ENCODE data around the gene LHX3.

The LHX3 gene

DNA sequence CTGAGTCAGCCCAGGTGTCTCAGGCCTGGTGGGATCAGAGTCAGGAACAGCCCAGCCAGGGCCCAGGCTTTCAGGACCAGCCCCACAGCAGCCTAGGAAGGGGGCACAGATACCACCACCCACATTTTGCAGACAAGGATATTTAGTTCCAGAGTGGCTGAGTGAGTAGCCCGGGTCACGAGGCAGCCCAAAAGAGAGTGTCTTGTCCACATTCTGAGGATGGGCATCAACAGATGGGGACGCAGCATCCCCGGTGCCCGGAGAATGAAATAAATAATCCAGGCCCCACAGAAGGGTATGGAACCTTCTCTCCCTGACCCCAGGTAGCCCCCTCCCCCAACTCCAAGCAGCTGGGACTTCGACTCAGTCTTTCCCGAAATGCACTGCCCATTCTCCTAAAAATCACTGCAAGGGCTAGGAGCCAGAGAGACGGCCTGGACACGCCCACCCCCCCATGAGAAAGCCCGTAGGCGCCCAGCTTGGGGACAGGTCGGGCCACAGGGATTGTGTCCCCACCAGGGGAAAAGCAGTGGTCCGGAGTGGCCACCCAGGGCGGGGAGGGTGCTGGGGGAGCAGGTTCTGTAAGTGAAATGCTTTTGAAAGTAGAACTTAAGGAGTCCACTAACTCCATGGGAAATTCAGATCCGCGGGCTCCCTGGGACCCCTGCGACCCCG is 6.9 kb downstream of the LHX3 start:
- no peak overlapping the region for H2AFZ ChIP-seq (ENCODE audit: low read length)
- no peaks in the 10 kb centered on the region for H3K79me2 ChIP-seq (ENCODE audit: low read length)
- no peak for DNase-seq
- no peak overlapping the region for H3K27ac ChIP-seq (ENCODE audit: low read length)
- TF ChIP-seq EZH2 (optimal IDR thresholded peaks at IDR 0.05; ENCODE audit: low read depth, low read length): no peak
- no peak for TF ChIP-seq EZH2phosphoT487 (IDR thresholded peaks at IDR 0.05; ENCODE audit: low read length)
- TF ChIP-seq, protein P1, sequence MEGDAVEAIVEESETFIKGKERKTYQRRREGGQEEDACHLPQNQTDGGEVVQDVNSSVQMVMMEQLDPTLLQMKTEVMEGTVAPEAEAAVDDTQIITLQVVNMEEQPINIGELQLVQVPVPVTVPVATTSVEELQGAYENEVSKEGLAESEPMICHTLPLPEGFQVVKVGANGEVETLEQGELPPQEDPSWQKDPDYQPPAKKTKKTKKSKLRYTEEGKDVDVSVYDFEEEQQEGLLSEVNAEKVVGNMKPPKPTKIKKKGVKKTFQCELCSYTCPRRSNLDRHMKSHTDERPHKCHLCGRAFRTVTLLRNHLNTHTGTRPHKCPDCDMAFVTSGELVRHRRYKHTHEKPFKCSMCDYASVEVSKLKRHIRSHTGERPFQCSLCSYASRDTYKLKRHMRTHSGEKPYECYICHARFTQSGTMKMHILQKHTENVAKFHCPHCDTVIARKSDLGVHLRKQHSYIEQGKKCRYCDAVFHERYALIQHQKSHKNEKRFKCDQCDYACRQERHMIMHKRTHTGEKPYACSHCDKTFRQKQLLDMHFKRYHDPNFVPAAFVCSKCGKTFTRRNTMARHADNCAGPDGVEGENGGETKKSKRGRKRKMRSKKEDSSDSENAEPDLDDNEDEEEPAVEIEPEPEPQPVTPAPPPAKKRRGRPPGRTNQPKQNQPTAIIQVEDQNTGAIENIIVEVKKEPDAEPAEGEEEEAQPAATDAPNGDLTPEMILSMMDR (IDR thresholded peaks at IDR 0.05; ENCODE audit: low read length): no peak
- H3K4me2 ChIP-seq (ENCODE audit: low read depth, low read length): no peak overlapping the region
- no peaks in the 10 kb centered on the region for H4K20me1 ChIP-seq (ENCODE audit: insufficient read depth, low read length)
- H3F3A ChIP-seq (ENCODE audit: insufficient read depth, low read length): no peaks in the 10 kb centered on the region
- H3K9me3 ChIP-seq (replicated peaks; ENCODE audit: insufficient read depth, low read length): no peaks in the 10 kb centered on the region
- peaks cover 84% of the 10 kb centered on the region for H3K27me3 ChIP-seq (replicated peaks; ENCODE audit: insufficient read depth, low read length)
- H3K4me3 ChIP-seq (ENCODE audit: low read length): no peak overlapping the region
- H3K36me3 ChIP-seq (replicated peaks; ENCODE audit: insufficient read depth, low read length): no peaks in the 10 kb centered on the region
- H3K4me1 ChIP-seq (ENCODE audit: low read length): no peaks in the 10 kb centered on the region
- H3K9me2 ChIP-seq (replicated peaks; ENCODE audit: insufficient read depth, low read length): no peaks in the 10 kb centered on the region
- no peak overlapping the region for H3K9ac ChIP-seq (ENCODE audit: low read length)

DNA sequence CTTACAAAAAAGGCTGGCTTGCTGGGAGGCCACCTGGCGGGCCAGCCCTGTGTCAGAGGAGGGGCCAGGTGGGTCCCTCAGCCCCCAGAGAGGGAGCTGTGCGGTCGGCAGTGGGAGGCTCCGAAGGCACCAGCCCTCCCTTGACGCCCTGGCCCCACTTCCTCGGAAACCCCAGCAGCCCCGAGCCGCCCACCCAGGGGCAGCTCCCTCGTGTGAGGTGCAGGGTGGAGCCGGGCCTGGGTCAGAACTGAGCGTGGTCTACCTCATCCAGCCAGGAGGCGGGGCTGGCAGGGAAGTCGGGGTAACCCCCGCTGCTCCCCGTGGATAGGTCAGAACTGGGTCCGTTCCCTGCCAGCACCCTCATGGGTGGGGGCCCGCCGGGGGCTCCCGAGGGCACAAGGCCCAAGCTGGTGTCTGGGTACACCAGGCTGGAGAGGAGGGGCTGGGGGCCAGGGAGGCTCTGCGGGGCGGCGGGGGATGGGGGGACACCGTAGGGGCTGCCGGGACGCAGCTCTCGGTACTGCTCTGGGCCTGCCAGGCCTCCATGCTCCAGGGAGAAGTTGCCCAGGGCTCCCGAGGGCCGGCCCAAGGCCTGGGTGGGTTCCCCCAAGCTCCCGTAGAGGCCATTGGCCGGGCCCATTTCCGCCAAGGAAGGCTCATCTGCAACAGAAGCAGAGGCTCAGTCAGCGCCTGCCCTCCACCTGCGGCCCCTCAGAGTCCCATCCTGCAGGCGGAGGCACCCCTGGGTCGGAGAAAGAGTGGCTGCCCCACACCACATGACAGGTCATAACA is 7.6 kb downstream of the LHX3 start:
- TF ChIP-seq EZH2phosphoT487 (IDR thresholded peaks at IDR 0.05; ENCODE audit: low read length): no peak
- TF ChIP-seq, protein P1 (IDR thresholded peaks at IDR 0.05; ENCODE audit: low read length): no peak
- TF ChIP-seq EZH2 (optimal IDR thresholded peaks at IDR 0.05; ENCODE audit: low read depth, low read length): no peak
- H3K9ac ChIP-seq (ENCODE audit: low read length): no peak overlapping the region
- no peaks in the 10 kb centered on the region for H3K36me3 ChIP-seq (replicated peaks; ENCODE audit: insufficient read depth, low read length)
- H2AFZ ChIP-seq (ENCODE audit: low read length): no peak overlapping the region
- no peaks in the 10 kb centered on the region for H3K4me1 ChIP-seq (ENCODE audit: low read length)
- H4K20me1 ChIP-seq (ENCODE audit: insufficient read depth, low read length): no peaks in the 10 kb centered on the region
- no peak overlapping the region for H3K4me2 ChIP-seq (ENCODE audit: low read depth, low read length)
- H3K27me3 ChIP-seq (replicated peaks; ENCODE audit: insufficient read depth, low read length): peaks cover 86% of the 10 kb centered on the region
- H3K27ac ChIP-seq (ENCODE audit: low read length): no peak overlapping the region
- no peaks in the 10 kb centered on the region for H3F3A ChIP-seq (ENCODE audit: insufficient read depth, low read length)
- no peaks in the 10 kb centered on the region for H3K9me3 ChIP-seq (replicated peaks; ENCODE audit: insufficient read depth, low read length)
- no peak for DNase-seq
- no peak overlapping the region for H3K4me3 ChIP-seq (ENCODE audit: low read length)
- H3K9me2 ChIP-seq (replicated peaks; ENCODE audit: insufficient read depth, low read length): no peaks in the 10 kb centered on the region
- no peaks in the 10 kb centered on the region for H3K79me2 ChIP-seq (ENCODE audit: low read length)

DNA sequence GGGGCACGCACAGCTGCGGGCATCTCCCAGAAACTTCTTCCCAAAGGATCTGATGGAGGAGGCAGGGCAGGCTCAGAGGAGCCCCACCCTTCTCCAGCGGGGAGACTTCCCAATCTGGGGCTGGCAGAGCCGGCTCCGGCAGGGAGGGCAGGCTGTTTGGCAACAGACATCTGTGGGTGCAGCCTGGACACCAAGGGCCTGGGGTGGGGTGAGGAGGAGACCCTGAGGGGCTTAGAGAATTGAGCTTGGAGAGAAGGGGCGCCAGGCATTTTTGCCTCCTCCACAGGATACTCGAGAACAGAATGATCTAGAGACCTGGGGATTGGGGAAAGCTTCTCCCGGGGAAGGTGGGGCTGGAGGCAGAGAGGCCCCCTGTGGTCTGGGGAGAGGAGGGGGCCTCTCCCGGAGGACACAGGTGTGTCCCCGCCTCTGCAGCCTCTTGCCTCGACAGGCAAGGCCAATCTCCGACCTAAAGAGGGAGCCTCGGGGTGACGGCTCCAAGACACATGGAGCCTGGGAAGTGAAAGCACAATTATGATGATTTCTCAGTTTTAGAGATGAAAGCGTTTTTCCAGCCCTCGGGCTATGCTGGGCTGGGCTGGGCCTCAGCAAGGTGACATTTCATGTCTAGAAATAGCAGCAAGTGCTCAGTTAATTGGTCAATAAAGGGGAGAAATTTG is 8.4 kb downstream of the LHX3 start:
- H3K27me3 ChIP-seq (replicated peaks; ENCODE audit: insufficient read depth, low read length): peaks cover 88% of the 10 kb centered on the region
- H3K4me3 ChIP-seq (ENCODE audit: low read length): no peak overlapping the region
- no peaks in the 10 kb centered on the region for H3K9me2 ChIP-seq (replicated peaks; ENCODE audit: insufficient read depth, low read length)
- no peaks in the 10 kb centered on the region for H4K20me1 ChIP-seq (ENCODE audit: insufficient read depth, low read length)
- TF ChIP-seq EZH2phosphoT487 (IDR thresholded peaks at IDR 0.05; ENCODE audit: low read length): peak; percentile 72; the same call in 1 of the 2 replicates
- TF ChIP-seq, protein P1 (IDR thresholded peaks at IDR 0.05; ENCODE audit: low read length): no peak
- TF ChIP-seq EZH2 (optimal IDR thresholded peaks at IDR 0.05; ENCODE audit: low read depth, low read length): no peak
- no peak overlapping the region for H3K9ac ChIP-seq (ENCODE audit: low read length)
- no peaks in the 10 kb centered on the region for H3K79me2 ChIP-seq (ENCODE audit: low read length)
- no peak for DNase-seq
- H2AFZ ChIP-seq (ENCODE audit: low read length): no peak overlapping the region
- H3K4me2 ChIP-seq (ENCODE audit: low read depth, low read length): no peak overlapping the region
- H3K36me3 ChIP-seq (replicated peaks; ENCODE audit: insufficient read depth, low read length): no peaks in the 10 kb centered on the region
- no peaks in the 10 kb centered on the region for H3K9me3 ChIP-seq (replicated peaks; ENCODE audit: insufficient read depth, low read length)
- no peak overlapping the region for H3K27ac ChIP-seq (ENCODE audit: low read length)
- H3F3A ChIP-seq (ENCODE audit: insufficient read depth, low read length): no peaks in the 10 kb centered on the region
- H3K4me1 ChIP-seq (ENCODE audit: low read length): no peaks in the 10 kb centered on the region
